Lower lobe of right lung (tissue), 2 donors: Measurements from ENCODE around the gene FOXP1. TPM values are rescaled to one million over a fixed set of nuclear protein-coding genes. Genes with fewer than 3 reads are reported as not detected.

Experiments
- ATAC-seq, 2 donors: fragments of 200-7000 bp; cut with Tn5 transposase; one replicate each; pipeline ENCODE4 v1.9.1; 2020 to 2022; ENCODE audit warnings: mild to moderate bottlenecking in 2 of 2, moderate library complexity in 2 of 2
- DNase-seq: peaks from one replicate; pipeline ENCODE4 v3.0.0-alpha.2; 2020
- H3K27ac ChIP-seq: fragments of 200-600 bp; one replicate; pipeline ENCODE4 v1.8.0; 2022
- H3K27me3 ChIP-seq: fragments of 200-600 bp; one replicate; pipeline ENCODE4 v1.8.0; 2022; ENCODE audit warnings: low read depth
- H3K36me3 ChIP-seq: fragments of 200-600 bp; one replicate; pipeline ENCODE4 v1.8.0; 2022; ENCODE audit warnings: mild to moderate bottlenecking
- H3K4me1 ChIP-seq: fragments of 200-600 bp; one replicate; pipeline ENCODE4 v1.8.0; 2022
- H3K4me3 ChIP-seq: fragments of 200-600 bp; one replicate; pipeline ENCODE4 v1.8.0; 2022; ENCODE audit warnings: mild to moderate bottlenecking
- H3K9me3 ChIP-seq: fragments of 200-600 bp; one replicate; pipeline ENCODE4 v1.8.0; 2022
- intact Hi-C: fragments of 100-400 bp; cut with DNase I; formaldehyde crosslinking; loops from one replicate; pipeline ENCODE4 v1.11.0; 2022
- total RNA-seq: library from RNA; stranded (reverse); fragmentation: NEBNext Ultra II Directional; extraction: Animal tissue kit (Norgen Biotek cat#: 25700); gene quantifications from one replicate; pipeline ENCODE4 v1.2.1, GENCODE V29; 2021
- TF ChIP-seq, protein P1 (sequence below): fragments of 200-600 bp; IDR thresholded peaks from one replicate; pipeline ENCODE4 v1.8.0; 2022; ENCODE audit warnings: antibody characterized with exemption, mild to moderate bottlenecking
- donor health status: DM: no; HTN: yes; CAD: no; lungs with severe emphysema.

FOXP1 gene
- total RNA-seq, 1 donor from 2014 or later, result 138 TPM

DNA sequence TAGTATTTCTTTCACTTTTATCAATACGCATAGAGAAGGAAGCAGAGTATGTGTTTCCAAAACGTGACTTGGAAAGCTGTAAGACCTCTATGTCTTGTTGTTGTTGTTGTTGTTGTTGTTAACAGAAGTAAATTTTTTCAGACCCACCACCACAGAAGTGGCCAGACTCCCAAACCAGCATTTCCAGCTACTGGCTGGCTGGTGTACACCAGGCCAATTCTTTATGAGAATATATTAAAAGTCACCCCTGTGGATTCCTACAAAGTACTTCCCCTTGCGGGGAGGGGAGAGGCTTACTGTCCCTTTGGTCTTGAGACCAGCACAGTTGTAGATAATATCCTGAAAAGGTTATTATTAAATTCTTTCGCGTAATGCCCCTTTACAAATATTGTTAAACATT lies 1.6 kb upstream of the FOXP1 start:
- no peak for DNase-seq
- ATAC-seq, result no peak
- Histone ChIP-seq H3K27me3 (no peaks in the 10 kb centered on the region), H3K27ac (peak overlapping the region; percentile 93), H3K9me3 (no peaks in the 10 kb centered on the region), H3K4me3 (peak overlapping the region; percentile 85), H3K4me1 (peaks cover 32% of the 10 kb centered on the region), H3K36me3 (no peaks in the 10 kb centered on the region)
- intact Hi-C loops, result no loop called here
- TF ChIP-seq, protein P1, sequence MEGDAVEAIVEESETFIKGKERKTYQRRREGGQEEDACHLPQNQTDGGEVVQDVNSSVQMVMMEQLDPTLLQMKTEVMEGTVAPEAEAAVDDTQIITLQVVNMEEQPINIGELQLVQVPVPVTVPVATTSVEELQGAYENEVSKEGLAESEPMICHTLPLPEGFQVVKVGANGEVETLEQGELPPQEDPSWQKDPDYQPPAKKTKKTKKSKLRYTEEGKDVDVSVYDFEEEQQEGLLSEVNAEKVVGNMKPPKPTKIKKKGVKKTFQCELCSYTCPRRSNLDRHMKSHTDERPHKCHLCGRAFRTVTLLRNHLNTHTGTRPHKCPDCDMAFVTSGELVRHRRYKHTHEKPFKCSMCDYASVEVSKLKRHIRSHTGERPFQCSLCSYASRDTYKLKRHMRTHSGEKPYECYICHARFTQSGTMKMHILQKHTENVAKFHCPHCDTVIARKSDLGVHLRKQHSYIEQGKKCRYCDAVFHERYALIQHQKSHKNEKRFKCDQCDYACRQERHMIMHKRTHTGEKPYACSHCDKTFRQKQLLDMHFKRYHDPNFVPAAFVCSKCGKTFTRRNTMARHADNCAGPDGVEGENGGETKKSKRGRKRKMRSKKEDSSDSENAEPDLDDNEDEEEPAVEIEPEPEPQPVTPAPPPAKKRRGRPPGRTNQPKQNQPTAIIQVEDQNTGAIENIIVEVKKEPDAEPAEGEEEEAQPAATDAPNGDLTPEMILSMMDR, result no peak

DNA sequence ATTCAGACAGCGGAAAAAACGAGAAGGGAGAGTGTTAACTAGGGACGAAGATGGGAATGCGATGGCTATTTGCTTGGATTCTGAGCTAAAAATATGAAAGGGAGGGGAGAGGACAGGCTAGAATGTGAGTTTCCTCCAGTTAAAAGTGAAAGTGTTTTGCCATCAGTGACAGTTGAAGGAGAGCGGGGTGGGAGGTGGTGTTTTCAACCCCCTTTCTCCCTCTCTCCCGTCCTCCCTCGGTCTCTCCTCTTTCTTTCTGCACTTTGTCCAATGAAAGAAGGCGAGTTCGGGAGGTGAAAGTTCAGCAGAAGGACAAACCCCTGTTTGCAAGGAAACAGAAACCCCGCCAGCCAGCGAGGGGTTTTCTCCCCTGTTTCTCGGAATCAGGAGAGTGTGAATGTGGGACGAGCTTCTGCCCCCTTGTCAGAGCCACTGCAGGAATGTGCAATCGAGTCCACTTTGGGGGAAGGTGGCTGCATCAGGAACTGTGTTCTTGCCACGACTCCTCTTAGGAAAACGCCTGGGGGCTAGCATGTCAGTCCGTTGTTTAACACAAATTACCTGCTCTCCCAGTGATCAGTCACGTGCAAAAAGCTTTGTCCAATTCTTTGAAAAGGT lies 975 bp upstream of the FOXP1 start:
- H3K27ac ChIP-seq, result peak overlapping the region; percentile 93
- no peaks in the 10 kb centered on the region for H3K36me3 ChIP-seq
- H3K4me3 ChIP-seq, result peak overlapping the region; percentile 85
- no peaks in the 10 kb centered on the region for H3K27me3 ChIP-seq
- peaks cover 38% of the 10 kb centered on the region for H3K4me1 ChIP-seq
- ATAC-seq (peak; percentile 10 to 25), DNase-seq (peak; percentile 51)
- intact Hi-C loops, result no loop called here
- no peaks in the 10 kb centered on the region for H3K9me3 ChIP-seq
- TF ChIP-seq, protein P1, result no peak

DNA sequence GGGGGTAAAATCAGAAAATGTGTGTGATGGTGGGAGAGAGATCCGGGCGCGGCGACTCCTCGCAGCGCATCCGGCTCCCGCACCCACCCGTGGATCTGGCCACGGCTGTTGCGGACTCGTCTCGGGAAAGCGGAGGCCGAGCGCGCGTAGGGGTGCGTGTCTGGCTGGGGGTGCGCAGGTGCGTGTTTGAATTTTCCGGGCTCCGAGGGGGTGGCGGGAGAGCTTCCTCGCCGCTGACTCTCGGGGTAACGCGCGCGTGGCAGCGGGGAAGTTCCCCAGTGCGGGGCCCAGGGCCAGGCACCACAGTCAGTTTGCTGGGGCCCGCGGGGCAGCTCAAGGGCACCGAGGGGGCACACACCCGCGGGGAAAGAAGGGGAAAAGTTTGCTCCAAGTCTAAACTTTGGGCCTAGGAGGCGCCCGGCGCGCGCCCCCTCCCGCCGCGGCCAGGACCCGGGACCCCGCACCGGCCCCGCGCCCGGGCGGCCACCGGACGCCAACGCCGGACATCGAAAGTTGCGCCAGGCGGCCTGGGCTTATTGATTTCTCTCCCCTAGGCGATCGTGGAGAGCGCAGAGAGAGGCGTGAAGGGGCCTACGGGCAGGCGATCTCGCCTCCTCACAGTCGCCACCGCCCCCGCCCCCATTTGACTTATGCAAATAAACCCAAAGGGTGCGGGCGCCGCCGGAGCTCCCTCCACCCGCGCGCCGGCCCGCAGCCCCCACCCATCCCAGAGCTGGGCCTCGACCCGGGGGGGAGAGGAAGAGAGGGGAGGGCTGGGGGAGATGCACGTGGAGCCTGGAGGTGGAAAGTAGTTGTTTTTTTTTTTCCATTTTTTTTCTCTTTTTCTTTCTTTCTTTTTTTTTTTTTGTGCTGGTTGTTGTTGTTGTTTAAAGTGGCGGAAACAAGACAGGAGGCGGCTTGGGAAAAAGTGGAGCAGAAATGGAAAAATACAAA lies 639 bp downstream of the FOXP1 start:
- Histone ChIP-seq H3K36me3 (no peaks in the 10 kb centered on the region), H3K4me3 (peak overlapping the region; percentile 85), H3K27ac (peak overlapping the region; percentile 93), H3K27me3 (no peaks in the 10 kb centered on the region), H3K9me3 (no peaks in the 10 kb centered on the region), H3K4me1 (peaks cover 53% of the 10 kb centered on the region)
- peak; percentile 52 to 69 for ATAC-seq
- DNase-seq, result peak; percentile 91
- intact Hi-C loops, result no loop called here
- TF ChIP-seq, protein P1, result no peak

DNA sequence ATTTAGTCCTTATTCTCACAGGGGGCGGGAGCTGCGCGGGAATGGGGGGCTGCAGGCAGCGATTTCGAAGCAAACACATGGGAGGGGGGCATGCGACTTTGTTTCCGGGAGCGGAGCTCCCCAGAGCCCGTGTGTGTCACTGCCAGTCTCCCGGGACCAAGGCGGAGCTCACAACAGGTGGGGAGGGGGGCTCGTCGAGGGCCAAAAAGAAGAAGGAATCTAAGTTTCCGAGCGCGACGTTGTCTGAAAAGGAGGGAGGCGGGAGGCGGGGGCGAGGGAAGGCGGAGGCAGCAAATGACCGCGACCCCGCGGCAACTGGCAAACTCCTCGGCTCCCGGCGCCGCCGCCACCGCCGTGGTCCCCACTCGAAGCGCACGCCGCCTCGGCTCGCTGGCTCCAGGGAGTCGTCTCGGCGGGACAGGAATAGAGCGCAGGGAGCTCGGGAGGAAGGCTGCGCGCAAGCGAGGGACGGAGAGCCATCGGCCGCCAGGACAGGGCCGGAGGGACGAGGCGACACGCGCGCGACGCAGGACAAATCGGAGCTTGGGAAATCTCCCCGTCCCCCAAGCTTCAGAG lies 1.4 kb downstream of the FOXP1 start:
- no peaks in the 10 kb centered on the region for H3K9me3 ChIP-seq
- peak; percentile 50 to 55 for ATAC-seq

DNA sequence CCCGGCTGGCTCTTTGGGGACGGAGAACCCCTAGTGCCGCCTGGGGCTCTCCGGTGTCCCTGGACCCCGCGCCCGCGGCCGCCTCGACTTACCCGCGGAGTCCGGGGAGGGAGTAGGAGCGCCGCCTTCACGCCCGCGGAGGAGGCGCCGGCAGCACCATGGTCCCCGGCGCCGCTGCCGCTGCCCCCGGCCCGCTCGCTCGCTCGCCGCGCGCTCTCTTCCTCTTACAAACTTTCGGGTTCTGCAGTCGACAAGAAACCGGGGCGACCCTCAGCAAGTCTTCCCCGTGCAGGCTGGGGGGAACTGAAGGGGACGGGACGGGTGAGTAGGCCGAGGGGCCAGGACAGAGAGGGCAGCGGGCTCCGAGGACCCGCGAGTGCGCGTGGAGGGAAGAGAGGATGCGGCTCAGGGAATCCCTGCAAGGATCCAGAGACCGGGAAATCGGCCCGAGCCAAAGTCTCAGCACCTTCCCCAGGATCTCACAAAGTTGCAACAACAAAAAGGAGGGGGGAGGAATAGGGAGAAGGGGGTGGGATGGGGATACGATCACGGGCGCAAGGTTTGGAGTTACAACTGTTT lies 2.0 kb downstream of the FOXP1 start:
- H3K36me3 ChIP-seq, result no peaks in the 10 kb centered on the region
- peaks cover 63% of the 10 kb centered on the region for H3K4me1 ChIP-seq
- intact Hi-C loops, result no loop called here
- H3K27me3 ChIP-seq, result no peaks in the 10 kb centered on the region
- DNase-seq (peak; percentile 73), ATAC-seq (peak; percentile 7 to 31)
- TF ChIP-seq, protein P1, result no peak
- peak overlapping the region; percentile 93 for H3K27ac ChIP-seq
- H3K4me3 ChIP-seq, result peak overlapping the region; percentile 85
- H3K9me3 ChIP-seq, result no peaks in the 10 kb centered on the region

More for the DNA sequence above, 1.4 kb downstream of the FOXP1 start:
- Histone ChIP-seq H3K4me3 (peak overlapping the region; percentile 85), H3K27me3 (no peaks in the 10 kb centered on the region), H3K27ac (peak overlapping the region; percentile 93), H3K4me1 (peaks cover 61% of the 10 kb centered on the region), H3K36me3 (no peaks in the 10 kb centered on the region)
- intact Hi-C loops, result no loop called here
- DNase-seq, result peak; percentile 83
- TF ChIP-seq, protein P1, result no peak
